GM19372 (cell line): Measurements from ENCODE around the gene FCER1G.

Experiments
- ATAC-seq: cut with Tn5 transposase; IDR thresholded peaks from one replicate; pipeline ENCODE4 v1.9.1; 2021; ENCODE audit warnings: mild to moderate bottlenecking, low read depth, moderate library complexity; ENCODE audit not compliant: unreplicated experiment

FCER1G gene

DNA sequence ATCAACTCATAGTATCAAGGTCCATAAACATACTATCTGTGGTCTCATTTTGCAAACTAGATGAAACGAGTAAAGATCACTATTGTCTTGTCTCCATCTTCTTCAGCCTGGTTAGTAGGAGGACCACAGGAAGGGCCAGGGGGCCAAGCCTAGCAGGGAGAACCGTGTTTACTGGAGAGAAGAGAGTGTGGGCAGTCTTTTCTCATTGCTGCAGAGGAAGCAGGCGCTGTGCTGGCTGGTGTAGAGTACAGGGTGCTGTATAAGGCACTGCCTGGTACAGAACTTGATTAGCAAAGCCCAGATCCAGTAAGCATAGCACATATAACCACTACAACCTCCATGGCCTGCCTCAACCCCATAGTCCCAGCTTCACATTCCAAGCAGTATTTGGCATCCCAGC is 27.8 kb upstream of the FCER1G start:
- ATAC-seq, result no peak

DNA sequence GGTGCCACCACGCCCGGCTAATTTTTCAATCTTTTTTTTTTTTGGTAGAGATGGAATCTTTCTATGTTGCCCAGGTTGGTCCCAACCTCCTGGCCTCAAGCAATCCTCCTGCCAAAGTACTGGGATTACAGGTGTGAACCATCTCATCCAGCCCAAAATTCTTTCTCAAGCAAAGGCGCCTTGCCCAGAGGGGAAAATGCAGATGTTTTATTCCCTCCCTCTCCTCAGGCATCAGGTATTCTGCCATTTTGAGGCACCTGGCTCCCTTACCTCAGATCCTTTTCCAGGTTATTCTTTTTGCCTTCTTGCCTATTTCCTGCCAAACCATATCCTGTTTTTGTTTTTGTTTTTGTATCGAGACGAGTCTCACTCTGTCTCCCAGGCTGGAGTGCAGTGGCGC is 26.7 kb upstream of the FCER1G start:
- ATAC-seq, result no peak

GRCh38 chr1:161189036-161189435 is 26.1 kb upstream of the FCER1G start:
- ATAC-seq, result no peak

GRCh38 chr1:161190962-161191521 is 24.1 kb upstream of the FCER1G start:
- ATAC-seq, result no peak

- ATAC-seq, result no peak
These were observed 23.1 kb upstream of the FCER1G start for GRCh38 chr1:161191971-161192370.

- ATAC-seq, result no peak
These were observed 22.3 kb upstream of the FCER1G start for GRCh38 chr1:161192476-161193465.

DNA sequence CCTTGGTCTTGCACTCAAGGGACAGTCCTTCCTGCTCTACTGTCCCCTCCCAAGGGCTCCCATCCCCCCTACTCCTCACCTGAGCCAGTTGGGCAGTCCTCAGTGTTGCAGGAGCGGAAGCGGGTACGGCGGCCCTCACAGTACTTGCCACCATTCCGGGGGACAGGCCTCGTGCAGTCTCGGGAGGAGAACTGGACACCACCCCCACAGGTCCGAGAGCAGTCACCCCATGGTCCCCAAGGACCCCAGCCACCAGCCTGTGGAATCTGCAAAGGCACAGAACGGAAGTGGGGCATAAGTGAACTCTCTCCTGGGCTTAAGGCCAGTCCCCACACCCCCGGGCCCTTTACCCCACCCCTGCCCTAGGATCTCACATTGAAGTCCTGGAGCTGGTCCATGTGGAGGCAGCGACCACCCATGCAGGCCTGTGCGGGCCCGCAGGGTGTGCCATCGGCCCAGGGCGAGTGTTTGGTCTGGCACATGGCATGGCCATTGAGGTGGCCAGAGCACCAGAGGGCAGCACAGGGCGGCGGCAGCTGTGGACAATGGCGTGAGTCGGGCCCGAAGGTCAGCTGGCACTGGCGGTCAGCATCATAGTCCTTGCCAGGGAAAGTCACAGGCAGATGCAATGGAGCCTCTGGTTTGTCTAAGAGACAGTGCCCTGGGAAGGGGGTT is 21.4 kb upstream of the FCER1G start:
- no peak for ATAC-seq

DNA sequence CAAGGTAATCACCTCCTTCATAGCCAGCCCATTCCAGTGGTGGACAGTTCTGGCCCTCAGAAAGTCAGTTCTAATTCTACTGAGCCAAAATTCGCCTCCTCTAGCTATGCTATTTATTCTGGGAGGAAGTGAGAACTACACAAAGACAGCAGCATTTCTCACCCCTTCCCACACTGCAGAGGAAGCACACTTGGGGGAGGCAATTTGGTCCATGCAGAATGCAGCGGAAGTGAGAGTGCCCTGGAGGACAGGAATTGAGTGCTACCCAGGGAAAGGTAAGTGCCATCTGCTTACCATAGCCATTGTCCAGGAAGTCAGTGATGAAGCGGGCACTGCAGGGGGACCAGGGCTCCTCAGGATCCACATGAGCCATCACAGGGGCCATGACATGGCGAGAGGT is 19.9 kb upstream of the FCER1G start:
- ATAC-seq, result no peak

DNA sequence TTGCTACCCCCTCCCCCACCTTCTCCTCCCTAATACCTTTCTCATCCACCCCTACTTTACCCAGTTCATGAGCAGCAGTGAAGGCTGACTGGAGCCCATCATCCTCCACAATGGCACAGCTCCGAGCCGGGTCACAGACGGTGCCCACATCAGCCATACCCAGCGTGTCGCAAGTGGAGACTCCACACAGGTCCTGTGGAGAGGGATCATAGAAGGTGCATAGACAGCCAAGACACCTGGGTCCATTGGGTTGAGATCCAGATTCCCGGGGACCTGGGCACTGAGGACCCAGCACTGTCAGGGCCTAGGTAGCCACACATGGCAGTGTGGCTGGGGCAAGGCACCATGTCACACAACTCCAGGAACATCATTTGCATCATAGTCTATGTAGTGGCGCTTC is 19.0 kb upstream of the FCER1G start:
- no peak for ATAC-seq

DNA sequence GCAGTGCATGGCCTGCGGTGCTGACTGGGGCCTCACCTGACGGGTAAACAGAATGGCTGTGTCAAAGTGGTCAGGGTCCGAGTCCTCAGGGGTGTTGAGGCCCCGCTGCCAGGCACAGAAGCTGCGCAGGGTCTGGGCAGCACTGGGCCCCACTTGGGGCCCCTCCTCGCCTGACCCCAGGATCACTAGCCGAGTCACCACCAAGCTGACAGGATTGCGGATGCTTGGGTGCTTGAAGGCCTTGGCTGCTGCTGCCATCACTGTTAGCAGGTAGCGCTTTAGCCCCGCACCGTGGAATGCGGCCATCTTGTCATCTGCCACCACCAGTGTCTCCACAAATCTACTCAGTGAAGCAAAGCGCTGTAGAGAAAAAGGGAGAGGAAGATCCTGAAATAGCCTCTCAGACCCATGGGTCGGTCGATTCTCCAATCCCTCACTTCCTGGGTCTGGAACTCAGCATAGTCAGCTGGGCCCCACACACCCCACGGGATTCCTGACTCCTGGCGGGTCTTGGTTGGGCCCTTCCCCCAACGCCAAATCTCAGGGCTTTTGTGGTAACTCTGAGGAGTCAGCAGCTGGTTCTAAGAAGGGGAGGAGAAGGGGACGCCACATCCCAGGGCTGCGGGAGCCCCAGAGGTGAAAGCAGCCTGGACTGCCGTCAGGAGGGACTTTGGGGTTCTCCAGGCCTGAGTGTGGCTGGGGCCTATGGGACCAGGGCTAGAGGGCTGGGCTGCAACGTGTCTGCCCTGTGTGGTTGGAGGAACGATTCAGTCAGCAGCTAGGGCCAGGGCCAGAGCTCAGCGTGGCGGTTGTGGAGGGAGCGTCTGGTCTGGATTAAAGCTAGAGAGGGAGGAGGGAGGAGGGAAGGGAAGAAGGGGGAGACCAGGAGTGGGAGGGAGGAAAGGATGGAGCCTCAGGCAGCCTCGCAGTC is 18.3 kb upstream of the FCER1G start:
- ATAC-seq, result no peak

- ATAC-seq, result no peak
These were observed 17.4 kb upstream of the FCER1G start for GRCh38 chr1:161197560-161198193.

GRCh38 chr1:161198194-161198896 is 16.8 kb upstream of the FCER1G start:
- ATAC-seq, result no peak

DNA sequence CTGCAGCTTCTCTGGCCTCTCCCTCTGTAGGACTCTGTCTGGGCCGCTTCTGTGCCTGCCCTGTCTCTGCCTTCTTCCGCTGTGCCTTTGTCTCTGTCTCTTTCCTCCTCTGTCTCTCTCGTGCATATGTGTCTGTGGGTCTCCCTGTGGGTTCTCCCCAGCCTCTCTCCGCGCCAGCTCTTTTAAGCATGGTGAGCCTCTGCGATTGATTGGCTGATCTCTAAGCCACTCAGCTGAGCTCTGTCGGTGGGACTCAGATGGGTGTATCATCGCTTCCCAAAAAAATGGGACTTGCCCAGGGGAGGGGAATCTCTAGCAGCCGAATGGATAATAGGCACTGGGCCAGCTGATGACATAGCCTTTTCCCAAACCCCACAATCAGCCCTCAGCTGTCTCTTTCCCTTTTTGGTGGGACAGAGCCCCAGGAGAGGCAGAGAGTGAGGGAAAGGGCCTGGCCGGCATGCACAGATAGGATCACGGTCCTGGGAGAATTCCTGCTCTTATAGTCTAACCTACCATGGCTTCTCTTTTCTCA is 16.1 kb upstream of the FCER1G start, which contains the start of gene ADAMTS4:
Gene ADAMTS4 (minus strand): TSS at position 158 of the 535 bp plus-strand sequence. CDS start 427 bp downstream, outside the sequence.
- ATAC-seq, result no peak

- ATAC-seq, result no peak
These were observed 15.5 kb upstream of the FCER1G start for GRCh38 chr1:161199506-161200139.

DNA sequence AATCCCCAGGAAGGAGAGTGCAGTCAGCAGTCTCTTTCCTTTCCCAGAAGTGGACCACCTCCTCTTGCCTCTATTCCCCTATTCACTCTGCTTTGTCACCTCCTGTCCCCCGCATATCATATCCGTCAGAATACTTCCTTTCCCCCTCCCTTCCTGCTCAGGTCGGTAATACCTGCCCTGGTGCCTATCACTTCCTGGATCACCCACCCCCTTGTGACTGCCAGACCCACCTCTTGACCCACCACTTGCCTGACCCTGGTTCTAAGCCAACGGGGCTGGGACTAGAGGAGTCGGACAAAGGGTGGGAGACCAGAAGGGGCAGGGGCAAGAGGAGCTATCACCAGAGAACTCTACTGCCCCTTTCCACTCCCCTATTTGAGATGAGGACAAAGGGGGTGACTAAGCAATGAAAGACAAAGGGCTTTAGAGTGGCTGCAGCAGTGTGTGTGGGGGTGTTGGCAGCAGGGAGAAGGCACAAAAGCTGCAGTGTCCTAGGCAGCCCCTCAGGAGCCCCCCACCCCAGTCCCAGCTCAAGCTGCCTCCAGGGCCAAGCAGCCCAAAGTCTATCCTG is 14.6 kb upstream of the FCER1G start:
- ATAC-seq, result no peak

DNA sequence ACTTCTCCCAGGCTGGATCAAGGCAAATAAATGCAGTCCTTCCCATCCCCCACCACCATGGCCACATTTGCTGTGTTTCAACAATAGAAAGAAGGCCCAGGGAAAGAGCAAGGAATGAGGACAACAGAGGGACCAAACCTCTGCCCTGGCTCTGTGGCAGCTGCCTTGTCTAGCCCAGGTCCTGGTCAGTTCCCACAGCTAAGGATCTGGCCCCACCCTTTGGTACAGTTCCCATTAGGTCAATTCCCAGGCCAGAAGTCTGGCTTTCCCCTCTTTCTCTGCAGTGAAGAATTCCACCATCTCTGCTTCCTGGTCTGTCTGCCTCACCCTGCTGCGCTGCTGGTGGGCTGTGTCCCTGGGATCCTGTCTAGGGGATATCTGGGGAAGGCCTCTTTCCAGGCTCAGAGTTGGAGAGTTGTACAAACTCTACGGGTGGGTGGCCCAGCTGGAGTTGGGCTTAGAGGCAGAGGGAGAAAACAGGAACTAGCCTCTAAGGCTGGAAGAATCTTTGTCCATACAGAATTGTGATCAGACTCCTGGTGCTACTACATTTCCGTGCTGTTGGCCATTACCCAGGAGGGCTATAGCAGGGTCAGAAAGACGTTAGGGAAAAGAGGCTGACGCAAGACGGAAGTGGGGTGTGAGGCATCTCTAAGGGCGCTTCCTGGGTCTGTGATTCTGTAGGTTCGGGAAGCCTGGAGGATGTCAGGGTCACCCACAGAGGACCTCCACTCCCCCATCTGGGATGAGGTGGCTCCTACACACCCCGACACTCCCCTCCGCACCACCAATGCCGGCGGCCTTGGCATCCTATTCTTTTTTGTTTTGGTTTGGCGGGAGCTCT is 13.9 kb upstream of the FCER1G start:
- no peak for ATAC-seq
